Neuronal stem cell (in vitro differentiated cells): ENCODE data around the gene CYREN.
A peak's percentile ranks its signal among the peaks of the same experiment; 100 is the strongest.

Experiments
- DNase-seq: peaks from one replicate; pipeline ENCODE4 v3.0.0-alpha.2; 2013; ENCODE audit warnings: low spot score
- H2AFZ ChIP-seq: one replicate; pipeline ENCODE4 v1.6.1; 2013; ENCODE audit warnings: mild to moderate bottlenecking, low read length, inconsistent platforms
- H2AK5ac ChIP-seq: 2 replicates; pipeline ENCODE4 v1.6.1; 2013; ENCODE audit warnings: low read depth, mild to moderate bottlenecking, inconsistent platforms, low read length, moderate library complexity, mixed read lengths
- H2BK120ac ChIP-seq: 2 replicates; pipeline ENCODE4 v1.6.1; 2013; ENCODE audit warnings: low read depth, mild to moderate bottlenecking, inconsistent platforms, low read length, moderate library complexity, mixed read lengths
- H2BK12ac ChIP-seq: one replicate; pipeline ENCODE4 v1.6.1; 2013; ENCODE audit warnings: low read length, inconsistent platforms
- H2BK15ac ChIP-seq: 2 replicates; pipeline ENCODE4 v1.6.1; 2013; ENCODE audit warnings: mild to moderate bottlenecking, low read length, inconsistent platforms, mixed read lengths
- H2BK5ac ChIP-seq: one replicate; pipeline ENCODE4 v1.6.1; 2013; ENCODE audit warnings: inconsistent platforms, mild to moderate bottlenecking, low read length, moderate library complexity
- H3K14ac ChIP-seq: one replicate; pipeline ENCODE4 v1.6.1; 2013; ENCODE audit warnings: low read length, inconsistent platforms
- H3K18ac ChIP-seq: 2 replicates; pipeline ENCODE4 v1.6.1; 2013; ENCODE audit warnings: low read length, inconsistent platforms
- H3K23ac ChIP-seq: 2 replicates; pipeline ENCODE4 v1.6.1; 2013; ENCODE audit warnings: low read depth, mild to moderate bottlenecking, mixed read lengths, low read length, inconsistent platforms; ENCODE audit not compliant: poor library complexity
- H3K27ac ChIP-seq: replicated peaks from 3 replicates; pipeline ENCODE4 v1.5.1; 2013; ENCODE audit warnings: low read length, inconsistent platforms
- H3K27me3 ChIP-seq, 3 experiments: 2 replicates each; pipeline ENCODE4 v1.6.1; 2013; ENCODE audit warnings: low read length in 3 of 3, mild to moderate bottlenecking in 2 of 3, inconsistent platforms in 1 of 3, low read depth in 1 of 3, mixed read lengths in 1 of 3, moderate library complexity in 1 of 3; ENCODE audit not compliant: control insufficient read depth in 3 of 3, insufficient read depth in 3 of 3
- H3K36me3 ChIP-seq, 2 donors: replicated peaks in 1 of 2; 2 replicates each; pipeline ENCODE4 v1.6.1; 2013; ENCODE audit warnings: low read length in 2 of 2; ENCODE audit not compliant: control insufficient read depth in 2 of 2, insufficient read depth in 2 of 2
- H3K4ac ChIP-seq: 2 replicates; pipeline ENCODE4 v1.6.1; 2013; ENCODE audit warnings: inconsistent platforms, mild to moderate bottlenecking, low read length, moderate library complexity
- H3K4me1 ChIP-seq, 2 donors: 1 replicate in 1 of 2; 2 replicates in 1 of 2; pipeline ENCODE4 v1.6.1; 2013; ENCODE audit warnings: low read length in 2 of 2, low read depth in 1 of 2; ENCODE audit not compliant: control insufficient read depth in 2 of 2, insufficient read depth in 1 of 2
- H3K4me2 ChIP-seq: one replicate; pipeline ENCODE4 v1.6.1; 2013; ENCODE audit warnings: mild to moderate bottlenecking, low read length, inconsistent platforms; ENCODE audit not compliant: insufficient read depth, poor library complexity, severe bottlenecking
- H3K4me3 ChIP-seq, 2 donors: 2 replicates each; pipeline ENCODE4 v1.5.1; 2013; ENCODE audit warnings: low read length in 2 of 2, mild to moderate bottlenecking in 2 of 2, inconsistent platforms in 1 of 2, moderate library complexity in 1 of 2
- H3K79me1 ChIP-seq: one replicate; pipeline ENCODE4 v1.6.1; 2013; ENCODE audit warnings: low read depth, mild to moderate bottlenecking, inconsistent platforms, low read length, moderate library complexity
- H3K9ac ChIP-seq: one replicate; pipeline ENCODE4 v1.6.1; 2013; ENCODE audit warnings: mild to moderate bottlenecking, low read depth, low read length, inconsistent platforms; ENCODE audit not compliant: poor library complexity
- H3K9me3 ChIP-seq, 2 donors: replicated peaks in 1 of 2; 2 replicates each; pipeline versions ENCODE3 to v1.6.1; 2013; ENCODE audit warnings: low read length in 2 of 2, mild to moderate bottlenecking in 2 of 2, inconsistent platforms in 1 of 2, low read depth in 1 of 2, mixed read lengths in 1 of 2, moderate library complexity in 1 of 2; ENCODE audit not compliant: control insufficient read depth in 2 of 2, insufficient read depth in 1 of 2
- H4K8ac ChIP-seq: one replicate; pipeline ENCODE4 v1.6.1; 2013; ENCODE audit warnings: low read depth, mild to moderate bottlenecking, inconsistent platforms, low read length, moderate library complexity
- H4K91ac ChIP-seq: one replicate; pipeline ENCODE4 v1.6.1; 2013; ENCODE audit warnings: low read length, low read depth, mild to moderate bottlenecking, inconsistent platforms; ENCODE audit not compliant: poor library complexity
- WGBS, 2 donors: extraction: QIAGEN DNeasy Blood & Tissue Kit; methylation state at CpG; one replicate each; pipeline ENCODE4 v1.1.7; 2013; ENCODE audit warnings: missing lambda C conversion rate in 2 of 2, mixed read lengths in 1 of 2; ENCODE audit not compliant: insufficient read length in 2 of 2, insufficient replicate concordance in 1 of 2; ENCODE audit errors: extremely low coverage in 2 of 2; 5-methylcytosine and 5-hydroxymethylcytosine counted together

The CYREN gene

DNA sequence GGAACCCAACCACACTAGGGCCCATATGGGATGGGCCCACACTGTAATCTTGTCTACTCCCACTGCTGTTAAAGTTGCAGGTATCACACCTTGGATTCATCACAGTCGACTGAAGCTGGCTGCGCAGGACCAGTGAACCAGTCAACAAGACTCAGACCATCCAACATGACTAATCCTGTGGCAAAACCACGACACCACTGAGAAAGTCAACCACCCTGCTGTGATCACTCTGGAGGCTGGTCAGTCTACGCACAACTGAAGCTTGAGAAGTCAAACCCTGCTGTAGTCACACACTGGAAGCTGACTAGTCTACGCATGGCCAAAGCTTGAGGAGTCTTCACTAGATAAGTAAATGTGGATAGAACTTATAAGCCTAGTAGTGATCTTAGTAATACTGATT lies 9.6 kb upstream of the CYREN start:
- no CpG with 5 or more reads among the region's 5 CpGs for WGBS, 2 donors
- Histone ChIP-seq H3K4me1 (peaks cover 3 to 11% of the 10 kb centered on the region in 2 donors), H3K9me3 (peaks cover 14 to 16% of the 10 kb centered on the region in 2 donors), H4K8ac (no peak overlapping the region), H3K4me3 (no peak overlapping the region), H3K4ac (no peak overlapping the region), H2BK5ac (no peak overlapping the region), H2AK5ac (no peak overlapping the region), H3K36me3 (peaks cover 0 to 16% of the 10 kb centered on the region in 2 donors), H4K91ac (no peak overlapping the region), H2AFZ (no peak overlapping the region), H2BK15ac (no peak overlapping the region), H3K9ac (no peak overlapping the region), H3K79me1 (no peaks in the 10 kb centered on the region), H3K27me3 (no peaks in the 10 kb centered on the region), H2BK120ac (no peak overlapping the region), H3K4me2 (no peak overlapping the region), H3K27ac (no peak overlapping the region), H3K18ac (no peak overlapping the region), H3K14ac (no peak overlapping the region), H3K23ac (no peak overlapping the region), H2BK12ac (no peak overlapping the region)
- no peak for DNase-seq

DNA sequence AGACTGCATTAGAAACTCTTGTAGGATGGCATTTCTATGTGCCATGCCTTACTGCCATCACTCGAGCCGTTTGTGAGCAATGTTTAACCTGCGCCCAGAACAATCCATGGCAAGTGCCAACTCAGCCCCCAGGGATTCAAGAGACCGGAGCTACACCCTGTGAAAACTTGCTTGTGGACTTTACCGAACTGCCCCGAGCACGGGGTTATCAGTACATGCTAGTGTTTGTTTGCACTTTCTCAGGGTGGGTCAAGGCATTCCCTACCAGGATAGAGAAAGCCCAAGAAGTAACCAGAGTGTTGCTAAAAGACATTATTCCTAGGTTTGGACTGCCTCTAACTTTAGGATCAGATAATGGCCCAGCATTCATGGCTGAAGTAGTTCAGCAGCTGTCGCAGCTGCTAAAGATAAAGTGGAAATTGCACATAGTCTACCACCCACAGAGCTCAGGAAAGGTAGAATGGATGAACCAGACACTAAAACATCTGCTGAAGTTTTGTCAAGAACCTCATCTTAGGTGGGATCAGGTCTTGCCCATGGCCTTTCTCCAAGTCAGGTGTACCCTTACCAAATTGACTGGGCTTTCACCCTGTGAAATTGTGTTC lies 8.9 kb upstream of the CYREN start:
- peak overlapping the region; percentile 11 for H3K18ac ChIP-seq
- H3K4me2 ChIP-seq = no peak overlapping the region
- no peak overlapping the region for H2AFZ ChIP-seq
- no peak overlapping the region for H2AK5ac ChIP-seq
- no peaks in the 10 kb centered on the region for H3K27me3 ChIP-seq
- peaks cover 3 to 11% of the 10 kb centered on the region in 2 donors for H3K4me1 ChIP-seq
- H3K9me3 ChIP-seq = peaks cover 14 to 16% of the 10 kb centered on the region in 2 donors
- H3K27ac ChIP-seq = no peak overlapping the region
- no peak overlapping the region for H4K8ac ChIP-seq
- WGBS, 2 donors = no CpG with 5 or more reads among the region's 8 CpGs
- no peak overlapping the region for H3K14ac ChIP-seq
- H3K9ac ChIP-seq = no peak overlapping the region
- H3K36me3 ChIP-seq = peaks cover 0 to 11% of the 10 kb centered on the region in 2 donors
- H3K23ac ChIP-seq = no peak overlapping the region
- no peaks in the 10 kb centered on the region for H3K79me1 ChIP-seq
- no peak overlapping the region for H3K4me3 ChIP-seq
- H2BK12ac ChIP-seq = no peak overlapping the region
- H3K4ac ChIP-seq = no peak overlapping the region
- no peak overlapping the region for H2BK5ac ChIP-seq
- no peak for DNase-seq
- H2BK120ac ChIP-seq = no peak overlapping the region
- no peak overlapping the region for H4K91ac ChIP-seq
- H2BK15ac ChIP-seq = no peak overlapping the region

DNA sequence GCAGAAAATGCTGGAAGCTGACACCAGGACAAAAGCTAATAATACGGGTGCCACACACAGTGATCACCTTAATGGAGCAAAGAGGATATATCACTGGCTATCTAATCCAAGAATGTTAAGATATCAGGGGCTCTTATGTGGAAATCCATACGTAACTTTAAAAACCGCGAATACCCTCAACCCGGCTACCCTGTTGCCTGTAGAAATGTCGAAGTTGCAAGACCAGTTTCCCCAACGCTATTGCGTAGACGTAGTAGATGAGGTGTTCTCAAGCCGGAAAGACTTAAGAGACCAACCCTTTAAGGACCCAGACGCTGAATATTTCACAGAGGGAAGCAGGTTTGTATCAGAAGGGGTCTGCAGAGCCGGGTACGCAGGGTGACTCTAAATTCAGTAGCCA lies 7.9 kb upstream of the CYREN start:
- Histone ChIP-seq H3K27ac (no peak overlapping the region), H3K4me3 (no peak overlapping the region), H2BK5ac (no peak overlapping the region), H4K8ac (no peak overlapping the region), H3K9ac (no peak overlapping the region), H3K4me2 (no peak overlapping the region), H3K4me1 (peaks cover 3 to 11% of the 10 kb centered on the region in 2 donors), H3K27me3 (no peaks in the 10 kb centered on the region), H3K36me3 (peaks cover 0 to 1% of the 10 kb centered on the region in 2 donors), H3K18ac (no peak overlapping the region), H2BK120ac (no peak overlapping the region), H3K4ac (no peak overlapping the region), H2AK5ac (no peak overlapping the region), H3K23ac (no peak overlapping the region), H2AFZ (no peak overlapping the region), H2BK12ac (no peak overlapping the region), H2BK15ac (no peak overlapping the region), H3K14ac (no peak overlapping the region), H3K79me1 (no peaks in the 10 kb centered on the region), H4K91ac (no peak overlapping the region), H3K9me3 (peaks cover 13 to 16% of the 10 kb centered on the region in 2 donors)
- no peak for DNase-seq
- no CpG with 5 or more reads among the region's 13 CpGs for WGBS, 2 donors

GRCh38 chr7:135177028-135177696 lies 6.7 kb upstream of the CYREN start:
- H3K9me3 ChIP-seq = peaks cover 10 to 14% of the 10 kb centered on the region in 2 donors
- no peaks in the 10 kb centered on the region for H3K27me3 ChIP-seq
- H3K4me2 ChIP-seq = no peak overlapping the region
- H3K4me3 ChIP-seq = no peak overlapping the region
- H3K23ac ChIP-seq = no peak overlapping the region
- no peak overlapping the region for H2BK5ac ChIP-seq
- no peak overlapping the region for H3K14ac ChIP-seq
- no peak overlapping the region for H3K9ac ChIP-seq
- H2AFZ ChIP-seq = no peak overlapping the region
- H2BK12ac ChIP-seq = no peak overlapping the region
- H4K91ac ChIP-seq = no peak overlapping the region
- WGBS, 2 donors = no CpG with 5 or more reads among the region's 9 CpGs
- H4K8ac ChIP-seq = no peak overlapping the region
- H2AK5ac ChIP-seq = no peak overlapping the region
- H2BK120ac ChIP-seq = no peak overlapping the region
- H3K36me3 ChIP-seq = no peaks in the 10 kb centered on the region
- no peak overlapping the region for H3K4ac ChIP-seq
- H3K4me1 ChIP-seq = peaks cover 3 to 11% of the 10 kb centered on the region in 2 donors
- no peak overlapping the region for H2BK15ac ChIP-seq
- DNase-seq = no peak
- H3K79me1 ChIP-seq = no peaks in the 10 kb centered on the region
- H3K27ac ChIP-seq = no peak overlapping the region
- no peak overlapping the region for H3K18ac ChIP-seq
